ENCODE results near the gene SLC6A1.

Gene SLC6A1

GRCh38 chr3:10956986-10957385 is 35.6 kb upstream of the SLC6A1 start:
- TF ChIP-seq, protein P1, sequence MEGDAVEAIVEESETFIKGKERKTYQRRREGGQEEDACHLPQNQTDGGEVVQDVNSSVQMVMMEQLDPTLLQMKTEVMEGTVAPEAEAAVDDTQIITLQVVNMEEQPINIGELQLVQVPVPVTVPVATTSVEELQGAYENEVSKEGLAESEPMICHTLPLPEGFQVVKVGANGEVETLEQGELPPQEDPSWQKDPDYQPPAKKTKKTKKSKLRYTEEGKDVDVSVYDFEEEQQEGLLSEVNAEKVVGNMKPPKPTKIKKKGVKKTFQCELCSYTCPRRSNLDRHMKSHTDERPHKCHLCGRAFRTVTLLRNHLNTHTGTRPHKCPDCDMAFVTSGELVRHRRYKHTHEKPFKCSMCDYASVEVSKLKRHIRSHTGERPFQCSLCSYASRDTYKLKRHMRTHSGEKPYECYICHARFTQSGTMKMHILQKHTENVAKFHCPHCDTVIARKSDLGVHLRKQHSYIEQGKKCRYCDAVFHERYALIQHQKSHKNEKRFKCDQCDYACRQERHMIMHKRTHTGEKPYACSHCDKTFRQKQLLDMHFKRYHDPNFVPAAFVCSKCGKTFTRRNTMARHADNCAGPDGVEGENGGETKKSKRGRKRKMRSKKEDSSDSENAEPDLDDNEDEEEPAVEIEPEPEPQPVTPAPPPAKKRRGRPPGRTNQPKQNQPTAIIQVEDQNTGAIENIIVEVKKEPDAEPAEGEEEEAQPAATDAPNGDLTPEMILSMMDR (conservative IDR thresholded peaks at IDR 0.05; ENCODE audit: low read depth, low read length), result no peak
- no peak overlapping the region for H3K4me3 ChIP-seq (ENCODE audit: low read length)
- DNase-seq (ENCODE audit: low read depth), result no peak

DNA sequence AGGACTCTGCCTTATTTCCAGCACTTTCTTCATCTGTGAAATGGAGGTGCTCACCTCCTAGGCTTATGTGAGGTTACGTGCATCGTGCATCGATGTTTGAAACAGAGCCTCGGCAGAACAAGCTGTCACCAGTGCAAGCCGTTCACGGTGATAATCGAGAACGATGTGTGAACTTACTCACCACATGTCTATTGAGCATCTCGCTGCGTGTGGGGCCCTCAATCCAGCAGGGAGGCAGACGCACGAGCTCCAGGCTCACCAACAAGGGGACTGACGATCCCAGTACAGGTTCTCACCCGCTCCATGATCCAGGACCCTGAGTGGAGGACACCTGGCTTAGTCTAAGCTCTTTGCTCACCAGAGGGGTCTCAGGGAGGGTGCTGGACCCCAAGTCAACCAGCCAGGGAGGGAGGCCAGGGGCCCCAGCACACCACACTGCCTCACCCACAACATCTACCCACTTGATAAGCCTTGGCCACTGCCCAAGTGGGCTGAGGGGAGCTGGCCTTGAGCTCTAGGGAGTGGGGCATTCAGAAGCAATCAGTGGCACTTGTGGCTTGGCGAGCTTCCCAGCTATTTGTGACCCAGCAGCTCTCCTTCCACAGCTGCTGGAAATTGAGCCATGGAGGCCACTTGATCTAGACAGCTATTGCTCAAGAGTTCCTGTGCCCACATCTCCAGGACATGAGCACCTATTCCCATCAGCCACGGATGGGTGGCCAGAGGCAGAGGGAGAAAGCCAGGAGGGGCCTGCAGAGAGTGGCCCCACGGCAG is 34.4 kb upstream of the SLC6A1 start:
- TF ChIP-seq, protein P1 (conservative IDR thresholded peaks at IDR 0.05; ENCODE audit: low read depth, low read length), result no peak

GRCh38 chr3:10960255-10960654 is 32.3 kb upstream of the SLC6A1 start:
- DNase-seq (ENCODE audit: low read depth), result no peak
- TF ChIP-seq, protein P1 (conservative IDR thresholded peaks at IDR 0.05; ENCODE audit: low read depth, low read length), result no peak

More for the DNA sequence above, 34.4 kb upstream of the SLC6A1 start:
- no peak for DNase-seq (ENCODE audit: low read depth)
- no peak overlapping the region for H3K4me3 ChIP-seq (ENCODE audit: low read length)

DNA sequence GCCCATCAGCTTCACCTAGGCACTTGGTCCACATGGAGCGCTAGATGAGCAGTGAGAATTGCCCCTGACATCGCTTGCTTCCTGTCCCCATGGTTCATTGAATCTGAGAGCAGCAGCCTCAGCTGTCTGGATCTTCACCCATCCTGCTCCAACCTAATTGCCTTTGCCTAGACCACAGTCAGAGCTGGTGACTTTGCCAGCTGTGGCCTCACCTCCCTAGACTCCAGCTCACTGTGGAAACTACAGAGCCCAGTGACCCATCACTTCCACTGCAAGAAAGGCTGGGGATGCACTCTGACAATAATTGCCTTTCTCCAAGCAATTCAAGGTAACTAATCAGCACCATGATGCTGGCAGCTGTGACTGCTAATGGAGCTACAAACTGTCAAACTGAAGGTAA is 30.6 kb upstream of the SLC6A1 start:
- TF ChIP-seq, protein P1 (conservative IDR thresholded peaks at IDR 0.05; ENCODE audit: low read depth, low read length), result no peak
- H3K4me3 ChIP-seq (ENCODE audit: low read length), result no peak overlapping the region
- no peak for DNase-seq (ENCODE audit: low read depth)

More at GRCh38 chr3:10960255-10960654, 32.3 kb upstream of the SLC6A1 start:
- no peak overlapping the region for H3K4me3 ChIP-seq (ENCODE audit: low read length)

GRCh38 chr3:10962481-10963036 is 30.0 kb upstream of the SLC6A1 start:
- no peak overlapping the region for H3K4me3 ChIP-seq (ENCODE audit: low read length)
- no peak for DNase-seq (ENCODE audit: low read depth)
- TF ChIP-seq, protein P1 (conservative IDR thresholded peaks at IDR 0.05; ENCODE audit: low read depth, low read length), result no peak

- no peak for DNase-seq (ENCODE audit: low read depth)
- H3K4me3 ChIP-seq (ENCODE audit: low read length), result no peak overlapping the region
- TF ChIP-seq, protein P1 (conservative IDR thresholded peaks at IDR 0.05; ENCODE audit: low read depth, low read length), result no peak
Observed at GRCh38 chr3:10964537-10965167, 27.9 kb upstream of the SLC6A1 start.
